ENCODE data around the gene DLX3. TPM values are rescaled to one million over a fixed set of nuclear protein-coding genes. Genes with fewer than 3 reads are reported as not detected.

Gene DLX3
- polyA plus RNA-seq, 4 donors = 0.99 to 1.7 (median 1.3) TPM

Other genes starting within 250 kb of the DLX3 start
- 10 to 100 TPM; 15.2 to 20.7 (median 17.2) TPM for gene FAM117A, start 231.1 kb downstream of the DLX3 start, polyA plus RNA-seq (ENCODE audit: insufficient read length in 4 of 4)
- gene KAT7, start 206.5 kb downstream of the DLX3 start, polyA plus RNA-seq (ENCODE audit: insufficient read length in 4 of 4) = 10 to 100 TPM; 39.3 to 57.1 (median 52.6) TPM
- gene TAC4, start 147.2 kb downstream of the DLX3 start, polyA plus RNA-seq (ENCODE audit: insufficient read length in 4 of 4) = 1 to 10 TPM in 1 of 4 donors, under 1 TPM in 1, not detected in 2; 0.93 to 1.1 TPM
- gene DLX4, start 26.0 kb downstream of the DLX3 start, polyA plus RNA-seq (ENCODE audit: insufficient read length in 4 of 4) = under 1 TPM in 3 of 4 donors, not detected in 1; 0.60 to 0.98 (median 0.66) TPM
- 100 to 1,000 TPM in 1 of 4 donors, 10 to 100 TPM in 3; 48.3 to 109 (median 88.1) TPM for gene ITGA3, start 60.9 kb upstream of the DLX3 start, polyA plus RNA-seq (ENCODE audit: insufficient read length in 4 of 4)
- gene PDK2, start 100.1 kb upstream of the DLX3 start, polyA plus RNA-seq (ENCODE audit: insufficient read length in 4 of 4) = 100 to 1,000 TPM in 3 of 4 donors, 10 to 100 TPM in 1; 68.8 to 113 (median 112) TPM
- gene SAMD14, start 134.9 kb upstream of the DLX3 start, polyA plus RNA-seq (ENCODE audit: insufficient read length in 4 of 4) = 10 to 100 TPM in 3 of 4 donors, 1 to 10 TPM in 1; 9.2 to 19.0 (median 13.1) TPM
- gene PPP1R9B, start 155.5 kb upstream of the DLX3 start, polyA plus RNA-seq (ENCODE audit: insufficient read length in 4 of 4) = 10 to 100 TPM; 40.5 to 54.9 (median 46.6) TPM
- 1 to 10 TPM in 2 of 4 donors, under 1 TPM in 2; 0.48 to 1.5 (median 0.89) TPM for gene SGCA, start 170.8 kb upstream of the DLX3 start, polyA plus RNA-seq (ENCODE audit: insufficient read length in 4 of 4)
- gene COL1A1, start 206.4 kb upstream of the DLX3 start, polyA plus RNA-seq (ENCODE audit: insufficient read length in 4 of 4) = 1,000 to 10,000 TPM in 1 of 4 donors, 100 to 1,000 TPM in 3; 462 to 7,291 (median 934) TPM

Measured in left renal pelvis (tissue), 4 donors.